ENCODE data around the gene PRRC2B. TPM values are rescaled to one million over a fixed set of nuclear protein-coding genes. Genes with fewer than 3 reads are reported as not detected.
A peak's percentile ranks its signal among the peaks of the same experiment; 100 is the strongest.

Gene PRRC2B
- total RNA-seq, 1 experiment from 2014 or later: 170 TPM

- DNase-seq (ENCODE audit: low read depth, low spot score) (no peak), ATAC-seq (no peak)
- peaks cover 55% of the 10 kb centered on the region; the same call in 1 of the 2 replicates for H3K79me2 ChIP-seq (ENCODE audit: insufficient read depth, low read length)
- no peak overlapping the region for H3K4me2 ChIP-seq (ENCODE audit: low read length)
- intact Hi-C loops (cut with micrococcal nuclease): no loop called here
- peaks cover 69 to 71% of the 10 kb centered on the region in 2 experiments; a peak in 3 of 4 replicates for H3K36me3 ChIP-seq (ENCODE audit: control insufficient read depth in 1 of 2, insufficient read depth in 2 of 2, low read length in 2 of 2)
- H4K20me1 ChIP-seq (ENCODE audit: insufficient read depth): peaks cover 6% of the 10 kb centered on the region; the same call in 1 of the 2 replicates
- no peaks in the 10 kb centered on the region for H3K4me1 ChIP-seq (ENCODE audit: control insufficient read depth in 1 of 2, insufficient read depth in 2 of 2, low read length in 2 of 2)
- no peaks in the 10 kb centered on the region for H3K9me2 ChIP-seq (ENCODE audit: insufficient read depth)
- H2AFZ ChIP-seq (ENCODE audit: low read depth, low read length, poor library complexity, severe bottlenecking): no peak overlapping the region
- RAD21 ChIA-PET (ENCODE audit: low non-redundant PET in 1 of 2, low total read pairs in 2 of 2, uncharacterized antibody in 2 of 2, unreplicated experiment in 2 of 2): no interaction called here
- no peak overlapping the region for H3K4me3 ChIP-seq (replicated peaks in 1 of 2; ENCODE audit: low read depth in 1 of 2, low read length in 2 of 2)
- TF ChIP-seq FOSL1 (IDR thresholded peaks at IDR 0.05; ENCODE audit: low read depth) (peak; percentile 40; the same call in 1 of the 2 replicates), EGR1 (IDR thresholded peaks at IDR 0.05; ENCODE audit: low read depth) (no peak)
- BruUV-seq (replicated peaks): no TSS peak
- H3K27ac ChIP-seq (ENCODE audit: low read depth, low read length): no peak overlapping the region
- no peak overlapping the region for H3K9ac ChIP-seq (ENCODE audit: low read length)
- POLR2A ChIA-PET: no interaction called here
- CTCF ChIA-PET: no interaction called here
- no peaks in the 10 kb centered on the region for H3K9me3 ChIP-seq (ENCODE audit: control insufficient read depth in 1 of 2, insufficient read depth in 1 of 2, low read depth in 1 of 2, low read length in 2 of 2)
- H3K27me3 ChIP-seq (ENCODE audit: insufficient read depth, low read length): no peaks in the 10 kb centered on the region
These were observed 86.4 kb downstream of the PRRC2B start for GRCh38 chr9:131480258-131480657.

GRCh38 chr9:131481441-131482342, 87.8 kb downstream of the PRRC2B start:
- Histone ChIP-seq H3K79me2 (ENCODE audit: insufficient read depth, low read length) (peaks cover 46% of the 10 kb centered on the region; the same call in 1 of the 2 replicates), H3K4me2 (ENCODE audit: low read length) (no peak overlapping the region), H3K9ac (ENCODE audit: low read length) (no peak overlapping the region), H3K9me2 (ENCODE audit: insufficient read depth) (no peaks in the 10 kb centered on the region), H3K27me3 (ENCODE audit: insufficient read depth, low read length) (no peaks in the 10 kb centered on the region), H2AFZ (ENCODE audit: low read depth, low read length, poor library complexity, severe bottlenecking) (no peak overlapping the region), H3K4me3 (replicated peaks in 1 of 2; ENCODE audit: low read depth in 1 of 2, low read length in 2 of 2) (no peak overlapping the region), H3K36me3 (ENCODE audit: control insufficient read depth in 1 of 2, insufficient read depth in 2 of 2, low read length in 2 of 2) (peaks cover 67 to 82% of the 10 kb centered on the region in 2 experiments), H4K20me1 (ENCODE audit: insufficient read depth) (peaks cover 6% of the 10 kb centered on the region; the same call in 1 of the 2 replicates), H3K9me3 (ENCODE audit: control insufficient read depth in 1 of 2, insufficient read depth in 1 of 2, low read depth in 1 of 2, low read length in 2 of 2) (no peaks in the 10 kb centered on the region), H3K4me1 (ENCODE audit: control insufficient read depth in 1 of 2, insufficient read depth in 2 of 2, low read length in 2 of 2) (no peaks in the 10 kb centered on the region), H3K27ac (ENCODE audit: low read depth, low read length) (no peak overlapping the region)
- ATAC-seq (no peak), DNase-seq (ENCODE audit: low read depth, low spot score) (no peak)
- POLR2A ChIA-PET: no interaction called here
- CTCF ChIA-PET: no interaction called here
- intact Hi-C loops (cut with micrococcal nuclease): no loop called here
- no TSS peak for BruUV-seq (replicated peaks)
- RAD21 ChIA-PET (ENCODE audit: low non-redundant PET in 1 of 2, low total read pairs in 2 of 2, uncharacterized antibody in 2 of 2, unreplicated experiment in 2 of 2): interaction anchor here in 1 of 2 experiments (0.6 kb wide), 1 partner anchor 267 kb away, joined by 3 read pairs; no protein-coding TSS in a partner anchor
- TF ChIP-seq FOSL1 (IDR thresholded peaks at IDR 0.05; ENCODE audit: low read depth) (no peak), JUND (IDR thresholded peaks at IDR 0.05) (no peak), SP1 (IDR thresholded peaks at IDR 0.05; ENCODE audit: low read depth) (no peak), SRF (IDR thresholded peaks at IDR 0.05; ENCODE audit: low read depth) (no peak), CTCF (IDR thresholded peaks at IDR 0.05 in 2 of 3, conservative IDR thresholded peaks at IDR 0.05 in 1 of 3; ENCODE audit: borderline replicate concordance in 1 of 3, insufficient read depth in 1 of 3, low read depth in 2 of 3, low read length in 2 of 3) (no peak), POLR2A (IDR thresholded peaks at IDR 0.05; ENCODE audit: borderline replicate concordance, extremely low read depth, insufficient read depth, insufficient read length) (no peak), CEBPB (IDR thresholded peaks at IDR 0.05; ENCODE audit: low read depth) (no peak), EZH2 (IDR thresholded peaks at IDR 0.05) (no peak), CBX3 (IDR thresholded peaks at IDR 0.05; ENCODE audit: low read depth) (no peak), REST (IDR thresholded peaks at IDR 0.05; ENCODE audit: low read depth) (no peak), EZH2phosphoT487 (IDR thresholded peaks at IDR 0.05; ENCODE audit: borderline replicate concordance) (no peak), POLR2AphosphoS5 (IDR thresholded peaks at IDR 0.05; ENCODE audit: low read depth, low read length) (no peak), ATF3 (IDR thresholded peaks at IDR 0.05) (no peak)

Measured in HCT116 (cell line).